SK-N-SH treated with all-trans-retinoic acid at 6 μM for 48 hours (cell line): ENCODE data around the gene PRCP.

Source experiments
- ARNTL ChIP-seq: fragments of 450-650 bp; formaldehyde crosslinking; IDR thresholded peaks from 2 replicates; pipeline ENCODE4 v1.5.0; 2020; ENCODE audit warnings: low read depth, mild to moderate bottlenecking, moderate library complexity, borderline replicate concordance
- CSDC2 ChIP-seq: fragments of 250-450 bp; sonication (Bioruptor Pico); IDR thresholded peaks from 2 replicates; pipeline ENCODE4 v1.5.0; 2020; ENCODE audit warnings: mild to moderate bottlenecking, moderate library complexity
- CSRNP3 ChIP-seq: fragments of 250-450 bp; sonication (Bioruptor Pico); IDR thresholded peaks from 2 replicates; pipeline ENCODE4 v1.5.1; 2021; ENCODE audit warnings: mild to moderate bottlenecking, moderate library complexity
- ZC3H10 ChIP-seq: fragments of 250-450 bp; sonication (Bioruptor Pico); IDR thresholded peaks from 2 replicates; pipeline ENCODE4 v1.5.1; 2021; ENCODE audit warnings: mild to moderate bottlenecking, moderate library complexity
- ZFP3 ChIP-seq: fragments of 250-450 bp; sonication (Bioruptor Pico); IDR thresholded peaks from 2 replicates; pipeline ENCODE4 v1.5.0; 2020; ENCODE audit warnings: mild to moderate bottlenecking, moderate library complexity
- ZFP30 ChIP-seq: fragments of 450-650 bp; formaldehyde crosslinking; IDR thresholded peaks from 2 replicates; pipeline ENCODE4 v1.5.0; 2022; ENCODE audit warnings: mild to moderate bottlenecking, moderate library complexity
- TF ChIP-seq, protein P1 (sequence below): fragments of 250-450 bp; sonication (Bioruptor Pico); IDR thresholded peaks from 2 replicates; pipeline ENCODE4 v1.8.0; 2020; ENCODE audit warnings: mild to moderate bottlenecking, moderate library complexity, borderline replicate concordance

DNA sequence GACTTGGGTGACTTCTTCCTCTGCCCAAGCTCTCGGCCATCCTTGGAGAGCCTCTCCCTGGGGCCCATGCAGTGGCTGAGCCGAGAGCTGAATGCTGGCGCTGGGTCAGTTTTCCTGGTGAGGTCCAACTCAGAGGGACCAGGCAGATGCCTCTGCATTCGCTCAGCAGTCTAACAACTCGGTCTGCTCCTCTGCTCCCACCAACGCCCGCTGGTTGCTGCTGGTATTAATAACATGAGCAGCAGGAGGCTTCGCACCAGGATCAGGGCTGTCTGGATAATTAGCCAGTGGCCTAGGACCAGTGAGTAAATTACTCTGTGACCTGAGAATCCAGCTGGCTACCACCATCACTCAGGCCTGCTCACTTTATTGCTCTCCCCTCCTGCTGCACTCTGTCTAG is 88.9 kb downstream of the PRCP start:
- TF ChIP-seq CSDC2 (CRISPR knock-in tag) (no peak), ZFP30 (CRISPR knock-in tag) (no peak), ZFP3 (CRISPR knock-in tag) (no peak), CSRNP3 (CRISPR knock-in tag) (no peak), ZC3H10 (CRISPR knock-in tag) (no peak), ARNTL (CRISPR knock-in tag) (no peak)
- TF ChIP-seq, protein P1, sequence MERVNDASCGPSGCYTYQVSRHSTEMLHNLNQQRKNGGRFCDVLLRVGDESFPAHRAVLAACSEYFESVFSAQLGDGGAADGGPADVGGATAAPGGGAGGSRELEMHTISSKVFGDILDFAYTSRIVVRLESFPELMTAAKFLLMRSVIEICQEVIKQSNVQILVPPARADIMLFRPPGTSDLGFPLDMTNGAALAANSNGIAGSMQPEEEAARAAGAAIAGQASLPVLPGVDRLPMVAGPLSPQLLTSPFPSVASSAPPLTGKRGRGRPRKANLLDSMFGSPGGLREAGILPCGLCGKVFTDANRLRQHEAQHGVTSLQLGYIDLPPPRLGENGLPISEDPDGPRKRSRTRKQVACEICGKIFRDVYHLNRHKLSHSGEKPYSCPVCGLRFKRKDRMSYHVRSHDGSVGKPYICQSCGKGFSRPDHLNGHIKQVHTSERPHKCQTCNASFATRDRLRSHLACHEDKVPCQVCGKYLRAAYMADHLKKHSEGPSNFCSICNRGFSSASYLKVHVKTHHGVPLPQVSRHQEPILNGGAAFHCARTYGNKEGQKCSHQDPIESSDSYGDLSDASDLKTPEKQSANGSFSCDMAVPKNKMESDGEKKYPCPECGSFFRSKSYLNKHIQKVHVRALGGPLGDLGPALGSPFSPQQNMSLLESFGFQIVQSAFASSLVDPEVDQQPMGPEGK (CRISPR knock-in tag), result no peak
